Measurements from ENCODE around the gene ALKBH3.

Gene ALKBH3

GRCh38 chr11:43941257-43941994 lies 60.8 kb downstream of the ALKBH3 start:
- DNase-seq (ENCODE audit: low read depth in 2 of 2), result no peak

GRCh38 chr11:43942662-43943371 lies 62.2 kb downstream of the ALKBH3 start:
- DNase-seq (ENCODE audit: low read depth in 2 of 2), result no peak

- no peak for DNase-seq (ENCODE audit: low read depth in 2 of 2)
Observed at GRCh38 chr11:43943372-43943930, 62.8 kb downstream of the ALKBH3 start.

DNA sequence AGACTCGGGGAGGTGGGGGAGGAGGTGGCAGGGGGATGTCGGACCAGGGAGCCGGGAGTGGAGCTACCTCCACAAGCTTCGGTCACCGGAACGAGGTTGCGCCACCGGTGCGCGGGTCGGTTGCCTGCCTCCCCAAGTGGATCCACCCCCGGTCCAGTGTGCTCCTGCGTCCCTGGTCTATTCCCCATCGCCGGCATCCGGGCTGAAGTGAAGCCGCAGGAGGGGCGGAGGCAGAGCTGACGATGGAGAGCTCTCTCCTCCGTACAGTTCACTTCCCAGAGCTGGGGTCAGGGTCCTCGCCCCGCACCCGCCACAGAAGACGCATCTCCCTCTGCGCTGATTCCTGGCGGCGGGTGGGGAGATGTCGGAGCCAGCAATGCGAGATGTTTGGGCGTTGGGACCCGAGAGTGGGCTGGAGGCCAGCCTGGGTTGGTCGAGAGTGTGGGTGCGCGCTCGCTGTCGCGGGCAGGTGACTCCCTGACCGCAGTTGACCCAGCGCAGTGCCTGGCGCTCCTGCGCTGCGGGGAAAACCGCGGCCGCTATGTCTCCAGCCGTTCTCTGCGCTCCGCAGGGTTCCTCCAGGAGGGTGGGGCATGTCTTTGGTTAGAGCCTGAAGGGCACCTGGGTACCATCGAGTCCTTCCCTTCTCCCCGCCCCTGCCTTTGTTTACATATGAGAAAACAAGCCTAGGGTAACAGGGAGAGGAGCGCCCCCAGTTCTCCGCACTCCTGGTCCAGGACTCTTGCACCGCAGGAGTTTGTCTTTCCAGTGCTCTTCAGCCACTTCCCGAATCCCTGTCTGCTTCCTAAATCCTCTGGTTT lies 63.5 kb downstream of the ALKBH3 start:
- DNase-seq (ENCODE audit: low read depth in 2 of 2), result no peak

GRCh38 chr11:43944761-43945311 lies 64.2 kb downstream of the ALKBH3 start:
- peak; percentile 39 to 76 for DNase-seq (ENCODE audit: low read depth in 2 of 2)

GRCh38 chr11:43947003-43947500 lies 66.4 kb downstream of the ALKBH3 start:
- DNase-seq (ENCODE audit: low read depth in 2 of 2), result no peak

GRCh38 chr11:43947815-43948214 lies 67.2 kb downstream of the ALKBH3 start:
- no peak for DNase-seq (ENCODE audit: low read depth in 2 of 2)

DNA sequence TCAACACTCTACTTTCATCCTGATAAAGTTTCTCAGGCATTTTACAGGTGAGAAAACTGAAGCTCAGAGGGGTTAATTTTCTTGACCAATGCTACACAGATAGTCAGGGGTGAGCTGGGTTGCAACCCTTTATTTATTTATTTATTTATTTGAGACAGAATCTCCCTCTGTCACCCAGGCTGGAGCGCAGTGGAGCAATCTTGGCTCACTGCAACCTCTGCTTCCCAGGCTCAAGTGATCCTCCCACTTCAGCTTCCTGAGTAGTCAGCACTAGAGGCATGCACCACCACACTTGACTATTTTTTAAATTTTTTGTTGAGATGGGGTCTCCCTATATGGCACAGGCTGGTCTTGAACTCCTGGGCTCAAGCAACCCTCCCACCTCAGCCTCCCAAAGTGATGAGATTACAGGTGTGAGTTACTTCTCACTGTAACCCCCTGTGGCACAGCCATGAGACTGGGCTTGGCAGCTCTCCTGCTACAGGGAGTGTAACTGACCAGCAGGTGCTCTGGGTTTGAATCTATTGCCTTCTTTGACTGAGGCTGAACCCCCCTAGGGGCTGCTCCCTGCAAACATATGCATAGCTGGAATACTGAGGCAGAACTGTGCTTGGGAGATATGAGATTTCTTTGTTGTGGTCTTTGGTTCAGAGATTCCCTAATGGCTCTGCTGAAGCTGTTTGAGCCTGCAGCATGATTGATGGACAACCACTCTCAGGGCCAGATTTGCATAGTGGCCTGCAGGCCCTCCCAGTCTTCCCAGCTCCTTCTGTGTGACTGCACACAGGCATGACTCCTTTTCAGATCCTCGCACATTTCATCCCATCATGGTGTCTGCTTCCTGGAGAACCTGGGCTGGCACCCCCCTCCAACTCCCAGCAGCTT lies 68.0 kb downstream of the ALKBH3 start:
- DNase-seq (ENCODE audit: low read depth in 2 of 2), result no peak

DNA sequence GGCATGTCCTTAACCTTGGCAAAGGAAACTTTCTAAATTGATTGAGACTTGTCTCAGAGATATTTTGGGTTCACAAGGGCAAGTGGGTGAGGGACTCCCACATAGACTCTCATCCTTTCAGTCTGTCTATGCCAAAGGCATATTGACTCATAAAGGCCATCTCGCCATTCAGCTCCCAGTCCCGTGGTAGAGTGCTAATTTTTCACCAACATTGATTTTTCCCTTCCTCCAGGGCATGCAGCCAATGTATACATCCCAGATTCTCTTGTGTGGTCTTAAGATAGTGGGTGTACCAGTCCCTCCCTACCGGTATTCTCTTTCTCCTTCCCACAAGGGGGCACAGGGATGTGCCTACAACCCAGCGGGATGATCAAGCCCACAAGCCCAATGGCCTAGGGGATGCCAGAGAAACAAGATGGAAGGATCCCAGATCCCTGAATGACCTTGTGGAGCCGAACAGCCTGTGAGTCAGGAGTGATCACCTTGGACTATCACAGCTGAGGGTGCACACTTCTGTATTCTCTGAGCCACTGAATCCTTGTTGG lies 69.8 kb downstream of the ALKBH3 start:
- DNase-seq (ENCODE audit: low read depth in 2 of 2), result no peak

DNA sequence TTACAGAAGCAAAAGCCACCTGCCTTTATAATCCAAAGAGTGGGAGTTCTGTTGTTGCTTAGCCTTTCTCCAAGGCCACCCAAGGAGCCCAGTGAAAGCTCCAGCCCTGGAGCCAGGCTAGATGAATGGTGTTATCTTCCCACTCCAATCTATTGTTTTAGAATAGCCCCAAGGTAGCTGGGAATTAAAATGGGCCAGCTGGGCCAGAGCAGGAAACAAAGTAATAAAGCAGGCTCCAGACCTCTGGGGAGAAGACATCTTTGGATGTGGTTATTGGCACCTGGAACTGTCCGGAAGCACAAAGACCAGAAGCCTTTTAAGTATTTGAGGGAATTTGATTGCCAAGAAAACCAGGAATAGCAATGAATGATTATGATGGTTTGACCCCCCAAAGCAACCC lies 70.6 kb downstream of the ALKBH3 start:
- DNase-seq (ENCODE audit: low read depth in 2 of 2), result no peak

DNA sequence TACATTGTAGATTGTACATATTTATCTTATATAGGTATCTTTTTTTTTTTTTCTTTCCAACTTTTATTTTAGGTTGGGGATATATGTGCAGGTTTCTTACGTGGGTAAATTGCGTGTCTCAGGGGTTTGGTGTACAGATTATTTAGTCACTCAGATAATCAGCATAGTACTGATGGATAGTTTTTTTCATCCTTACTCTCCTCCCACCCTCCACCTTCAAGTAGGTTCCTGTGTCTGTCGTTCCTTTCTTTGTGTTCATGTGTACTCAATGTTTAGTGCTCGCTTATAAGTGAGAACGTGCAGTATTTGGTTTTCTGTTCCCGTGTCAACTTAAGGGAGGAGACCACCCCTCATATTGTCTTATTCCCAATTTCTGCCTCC lies 71.4 kb downstream of the ALKBH3 start:
- no peak for DNase-seq (ENCODE audit: low read depth in 2 of 2)

GRCh38 chr11:43952401-43953342 lies 72.0 kb downstream of the ALKBH3 start:
- no peak for DNase-seq (ENCODE audit: low read depth in 2 of 2)

DNA sequence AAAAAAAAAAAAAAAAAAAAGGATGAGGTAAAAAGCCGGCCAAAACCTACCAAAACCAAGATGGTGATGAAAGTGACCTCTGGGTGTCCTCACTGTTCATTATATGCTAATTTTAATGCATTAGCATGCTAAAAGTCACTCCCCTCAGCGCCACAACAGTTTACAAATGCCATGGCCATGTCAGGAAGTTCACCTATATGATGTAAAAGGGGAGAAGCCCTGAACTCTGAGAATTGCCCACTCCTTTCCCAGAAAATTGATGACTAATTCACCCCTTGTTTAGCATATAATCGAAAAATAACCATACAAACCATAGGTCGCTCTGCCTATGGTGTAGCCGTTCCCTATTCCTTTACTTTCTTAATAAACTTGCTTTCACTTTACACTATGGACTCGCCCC lies 72.9 kb downstream of the ALKBH3 start:
- DNase-seq (ENCODE audit: low read depth in 2 of 2), result no peak

GRCh38 chr11:43954241-43954640 lies 73.6 kb downstream of the ALKBH3 start:
- DNase-seq (ENCODE audit: low read depth in 2 of 2), result no peak

- no peak for DNase-seq (ENCODE audit: low read depth in 2 of 2)
Observed at GRCh38 chr11:43955381-43956118, 74.9 kb downstream of the ALKBH3 start.

DNA sequence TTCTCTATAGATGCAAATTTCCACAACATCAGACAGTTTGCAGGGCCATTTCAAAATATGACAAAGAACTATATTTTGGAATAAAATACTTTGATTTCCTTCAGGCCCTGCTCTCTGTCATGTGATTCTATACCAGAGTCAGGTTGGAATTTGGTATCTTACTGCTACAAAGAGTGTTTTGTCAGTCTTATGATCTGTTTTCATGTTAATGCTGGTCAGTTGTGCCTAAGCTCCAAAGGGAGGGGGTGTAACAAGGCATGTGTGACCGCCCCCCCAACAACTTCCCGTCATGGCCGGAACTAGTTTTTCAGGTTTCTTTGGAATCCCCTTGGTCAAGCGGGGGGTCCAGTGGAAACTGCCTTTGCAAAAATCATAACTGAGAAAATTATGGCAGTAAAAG lies 76.9 kb downstream of the ALKBH3 start:
- no peak for DNase-seq (ENCODE audit: low read depth in 2 of 2)

GRCh38 chr11:43959321-43959995 lies 78.8 kb downstream of the ALKBH3 start:
- DNase-seq (ENCODE audit: low read depth in 2 of 2), result no peak

Measured in stimulated activated CD4-positive, alpha-beta T cell treated with anti-CD3 and anti-CD28 coated beads, Interleukin-12 subunit alpha, Interleukin-12 subunit beta, amount 100 ng/mL, for 24 hours (primary cell).